A549 (cell line): ENCODE data around the gene UHMK1. TPM values are rescaled to one million over a fixed set of nuclear protein-coding genes. Genes with fewer than 3 reads are reported as not detected.

Experiments used
- ATAC-seq, 2 experiments: fragments of 200-7000 bp in 1 of 2; fragments of >200 bp in 1 of 2; cut with Nextera tagmentation in 1 of 2; cut with Tn5 transposase in 1 of 2; 3 replicates each; pipeline versions ENCODE4 v1.8.0 to v1.9.1; 2018 to 2020; ENCODE audit warnings: mild to moderate bottlenecking in 1 of 2, moderate library complexity in 1 of 2
- CTCF ChIA-PET: fragments of 300-600 bp; sonication (Branson Sonifier 250); formaldehyde crosslinking; extraction: SDS; loops from one replicate; lab custom pipeline; 2021; ENCODE audit warnings: antibody characterized with exemption, inconsistent platforms; lab: Yijun Ruan, JAX
- POLR2A ChIA-PET: fragments of 350-600 bp; formaldehyde crosslinking; extraction: SDS; loops from one replicate; lab custom pipeline; 2021; ENCODE audit warnings: antibody characterized with exemption, inconsistent platforms; lab: Yijun Ruan, JAX
- DNase-seq, 2 experiments: peaks; one replicate each; pipeline versions ENCODE4 v3.0.0 to v3.0.0-alpha.2; 2011 to 2016; ENCODE audit warnings: low read depth in 1 of 2, low spot score in 1 of 2
- FAIRE-seq: peaks from 2 replicates; lab custom pipeline; 2011; peaks lifted over from hg19 to GRCh38; lab: Jason Lieb, UNC
- H3K27ac ChIP-seq, 2 experiments: fragments of >200 bp; sonication (Bioruptor Twin); formaldehyde crosslinking; 3 replicates each; pipeline ENCODE4 v1.5.1; 2016 to 2017
- H3K4me1 ChIP-seq: fragments of >200 bp; sonication (Bioruptor Twin); formaldehyde crosslinking; 3 replicates; pipeline ENCODE4 v1.6.1; 2016
- H3K4me2 ChIP-seq: fragments of >200 bp; sonication (Bioruptor Twin); formaldehyde crosslinking; 3 replicates; pipeline ENCODE4 v1.6.1; 2016
- H3K4me3 ChIP-seq: fragments of >200 bp; sonication (Bioruptor Twin); formaldehyde crosslinking; 3 replicates; pipeline ENCODE4 v1.5.1; 2016
- H3K9me3 ChIP-seq: fragments of >200 bp; sonication (Bioruptor Twin); formaldehyde crosslinking; 3 replicates; pipeline ENCODE4 v1.6.1; 2016
- BHLHE40 ChIP-seq: IDR thresholded peaks from 2 replicates; pipeline ENCODE4 v1.6.1; 2012; ENCODE audit warnings: low read depth, low read length, inconsistent platforms
- CHD4 ChIP-seq: fragments of 200-600 bp; sonication (generic); IDR thresholded peaks from 2 replicates; pipeline ENCODE4 v1.6.1; 2016; ENCODE audit warnings: antibody characterized with exemption, mild to moderate bottlenecking, borderline replicate concordance
- CTCF ChIP-seq: fragments of >200 bp; sonication (Bioruptor Twin); formaldehyde crosslinking; IDR thresholded peaks from 3 replicates; pipeline ENCODE4 v1.5.1; 2016
- EHF ChIP-seq: fragments of 250-450 bp; sonication (Bioruptor Pico); IDR thresholded peaks from 2 replicates; pipeline ENCODE4 v1.5.0; 2020; ENCODE audit warnings: mild to moderate bottlenecking
- EP300 ChIP-seq, 2 experiments: fragments of >200 bp; sonication (Bioruptor Twin); formaldehyde crosslinking; IDR thresholded peaks; 2 replicates in 1 of 2; 3 replicates in 1 of 2; pipeline ENCODE4 v1.6.1; 2016 to 2017
- FOSB ChIP-seq: fragments of 250-450 bp; sonication (Bioruptor Pico); IDR thresholded peaks from 2 replicates; pipeline ENCODE4 v1.5.0; 2020; ENCODE audit warnings: mild to moderate bottlenecking, moderate library complexity
- FOXS1 ChIP-seq: fragments of 250-450 bp; sonication (Bioruptor Pico); IDR thresholded peaks from 2 replicates; pipeline ENCODE4 v1.5.0; 2020; ENCODE audit warnings: mild to moderate bottlenecking, moderate library complexity
- HDAC2 ChIP-seq: fragments of 200-600 bp; sonication (generic); IDR thresholded peaks from 2 replicates; pipeline ENCODE4 v1.6.1; 2016
- HEYL ChIP-seq: fragments of 250-450 bp; sonication (Bioruptor Pico); IDR thresholded peaks from 2 replicates; pipeline ENCODE4 v1.8.0; 2021; ENCODE audit warnings: mild to moderate bottlenecking, moderate library complexity
- HOXA7 ChIP-seq: fragments of 250-450 bp; sonication (Bioruptor Pico); IDR thresholded peaks from 2 replicates; pipeline ENCODE4 v1.5.0; 2020; ENCODE audit warnings: mild to moderate bottlenecking, moderate library complexity
- HOXB13 ChIP-seq: fragments of 250-450 bp; sonication (Bioruptor Pico); IDR thresholded peaks from 2 replicates; pipeline ENCODE4 v1.5.0; 2020; ENCODE audit warnings: low read depth, mild to moderate bottlenecking, moderate library complexity
- HOXB5 ChIP-seq: fragments of 250-450 bp; sonication (Bioruptor Pico); IDR thresholded peaks from 2 replicates; pipeline ENCODE4 v1.5.0; 2020; ENCODE audit warnings: mild to moderate bottlenecking, moderate library complexity
- JUNB ChIP-seq: fragments of >200 bp; sonication (Bioruptor Twin); formaldehyde crosslinking; IDR thresholded peaks from 2 replicates; pipeline ENCODE4 v1.6.1; 2016
- KDM5A ChIP-seq: fragments of 200-600 bp; sonication (generic); IDR thresholded peaks from 2 replicates; pipeline ENCODE4 v1.6.1; 2016; ENCODE audit warnings: antibody characterized with exemption, mild to moderate bottlenecking
- MAFK ChIP-seq: fragments of 450-650 bp; IDR thresholded peaks from 2 replicates; pipeline ENCODE4 v1.6.1; 2014; ENCODE audit not compliant: partially characterized antibody
- MAZ ChIP-seq: fragments of 150-350 bp; IDR thresholded peaks from 2 replicates; pipeline ENCODE4 v1.6.1; 2014; ENCODE audit warnings: antibody characterized with exemption, low read depth, low read length, borderline replicate concordance
- PHF8 ChIP-seq: fragments of 200-600 bp; sonication (generic); IDR thresholded peaks from 2 replicates; pipeline ENCODE4 v1.6.1; 2016; ENCODE audit warnings: low read depth, mild to moderate bottlenecking, antibody characterized with exemption, moderate library complexity, borderline replicate concordance
- POLR2A ChIP-seq: IDR thresholded peaks from 2 replicates; pipeline ENCODE4 v1.6.1; 2012; ENCODE audit warnings: mild to moderate bottlenecking, low read length
- POLR2AphosphoS2 ChIP-seq: conservative IDR thresholded peaks from 2 replicates; pipeline ENCODE4 v1.6.1; 2012; ENCODE audit warnings: low read length, improper control_type of control experiment, inconsistent platforms
- RAD21 ChIP-seq, 2 experiments: fragments of >200 bp in 1 of 2; sonication (Bioruptor Twin) in 1 of 2; formaldehyde crosslinking in 1 of 2; IDR thresholded peaks in 1 of 2; conservative IDR thresholded peaks in 1 of 2; 2 replicates in 1 of 2; 3 replicates in 1 of 2; pipeline ENCODE4 v1.6.1; 2012 to 2018; ENCODE audit warnings: inconsistent platforms in 1 of 2
- RCOR1 ChIP-seq: fragments of 150-350 bp; IDR thresholded peaks from 2 replicates; pipeline ENCODE4 v1.6.1; 2014; ENCODE audit warnings: antibody characterized with exemption, low read length, low read depth
- SMC3 ChIP-seq: fragments of >200 bp; sonication (Bioruptor Twin); formaldehyde crosslinking; IDR thresholded peaks from 3 replicates; pipeline ENCODE4 v1.6.1; 2018; ENCODE audit warnings: inconsistent platforms
- TFCP2L1 ChIP-seq: fragments of 250-450 bp; sonication (Bioruptor Pico); IDR thresholded peaks from 2 replicates; pipeline ENCODE4 v1.5.0; 2021; ENCODE audit warnings: mild to moderate bottlenecking
- ZC3H11A ChIP-seq: fragments of 450-650 bp; IDR thresholded peaks from 2 replicates; pipeline ENCODE4 v1.6.1; 2014; ENCODE audit warnings: antibody characterized with exemption, mild to moderate bottlenecking
- ZSCAN20 ChIP-seq: fragments of 250-450 bp; sonication (Bioruptor Pico); IDR thresholded peaks from 2 replicates; pipeline ENCODE4 v1.8.0; 2022; ENCODE audit warnings: mild to moderate bottlenecking, moderate library complexity
- WGBS: methylation state at CpG from one replicate; pipeline ENCODE4 v1.1.6; 2017; ENCODE audit errors: missing lambda C conversion rate; 5-methylcytosine and 5-hydroxymethylcytosine counted together
- polyA plus RNA-seq, 4 experiments: library from polyadenylated mRNA; depleted of rRNA in 3 of 4; stranded (reverse); fragments of >200 nt; fragmentation: RNase III in 1 of 4; extraction: RNeasy Plus Mini Kit Qiagen cat#74134 plus additional on column Dnase treatment in 1 of 4; gene quantifications; 2 replicates in 3 of 4; 3 replicates in 1 of 4; pipeline ENCODE4 v1.2.3, GENCODE V29; 2011 to 2017
- TF ChIP-seq, protein P1 (sequence below): fragments of >200 bp; sonication (Bioruptor Twin); formaldehyde crosslinking; IDR thresholded peaks from 2 replicates; pipeline ENCODE4 v1.6.1; 2016
- TF ChIP-seq, protein P2 (sequence below): fragments of 450-650 bp; IDR thresholded peaks from 2 replicates; pipeline ENCODE4 v1.6.1; 2014; ENCODE audit warnings: antibody characterized with exemption

Gene UHMK1
- polyA plus RNA-seq, 2 of the 4 experiments (the other 2 are of a cell fraction), result 21.0 to 42.2 TPM

- ChIA-PET POLR2A (no interaction called here), CTCF (no interaction called here)
- DNase-seq (no peak), ATAC-seq (no peak), FAIRE-seq (no peak)
- Histone ChIP-seq H3K4me3 (no peak overlapping the region), H3K27ac (no peak overlapping the region), H3K9me3 (0 out of 3 replicates have a peak, but pooled peaks cover 3% of the 10 kb centered on the region), H3K4me1 (no peaks in the 10 kb centered on the region), H3K4me2 (no peak overlapping the region)
- TF ChIP-seq POLR2AphosphoS2 (no peak), FOXS1 (no peak)
- 10% methylated on average over 2 of the region's 2 CpGs for WGBS
Observed at GRCh38 chr1:162475089-162475488, 22.5 kb upstream of the UHMK1 start.

DNA sequence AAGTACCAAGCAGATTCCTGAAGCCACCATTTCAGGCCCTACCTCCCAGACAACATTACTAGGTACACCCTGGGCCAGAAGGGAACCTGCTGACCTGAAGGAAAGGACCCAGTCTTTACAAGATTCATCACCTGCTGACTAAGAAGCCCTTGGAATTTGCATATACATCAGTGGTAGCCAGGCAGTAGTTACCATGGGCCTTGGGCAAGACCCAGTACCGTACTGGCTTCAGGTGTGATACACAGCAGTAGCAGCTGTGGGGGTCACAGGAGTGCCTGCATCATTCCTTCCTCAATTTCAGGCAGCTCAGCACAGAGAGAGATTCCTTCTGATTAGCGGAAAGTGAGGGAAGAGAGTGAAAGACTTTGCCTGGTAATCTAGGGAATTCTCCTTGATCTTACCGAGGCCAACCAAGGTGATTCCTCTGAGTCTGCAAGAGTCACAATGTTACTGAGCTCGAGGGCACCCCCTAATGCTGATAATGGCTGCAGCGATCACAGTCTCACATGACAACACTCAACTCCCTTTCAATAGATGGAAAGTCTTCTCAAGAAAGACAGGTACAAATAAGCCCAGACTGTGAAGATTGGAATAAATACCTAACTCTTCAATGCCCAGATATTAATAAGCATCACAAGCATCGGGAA, 22.0 kb upstream of the UHMK1 start:
- no peak for ATAC-seq
- no peak for DNase-seq
- TF ChIP-seq HOXB13 (CRISPR knock-in tag), result no peak
- no peak for TF ChIP-seq PHF8
- no peak for TF ChIP-seq CTCF
- Histone ChIP-seq H3K4me3 (no peak overlapping the region), H3K9me3 (0 out of 3 replicates have a peak, but pooled peaks cover 5% of the 10 kb centered on the region), H3K4me2 (no peak overlapping the region), H3K27ac (no peak overlapping the region), H3K4me1 (no peaks in the 10 kb centered on the region)
- ChIA-PET POLR2A (no interaction called here), CTCF (no interaction called here)
- WGBS, result 41% methylated on average over 6 of the region's 6 CpGs
- FAIRE-seq, result no peak

GRCh38 chr1:162476620-162477019, 21.0 kb upstream of the UHMK1 start:
- TF ChIP-seq EHF (CRISPR knock-in tag) (no peak), HDAC2 (no peak), ZSCAN20 (no peak), HOXB5 (CRISPR knock-in tag) (no peak), FOXS1 (no peak), CHD4 (no peak), FOSB (CRISPR knock-in tag) (no peak), HEYL (no peak), RAD21 (conservative IDR thresholded peaks at IDR 0.05 in 1 of 2, IDR thresholded peaks at IDR 0.05 in 1 of 2) (no peak), POLR2A (no peak), KDM5A (no peak)
- TF ChIP-seq, protein P1, sequence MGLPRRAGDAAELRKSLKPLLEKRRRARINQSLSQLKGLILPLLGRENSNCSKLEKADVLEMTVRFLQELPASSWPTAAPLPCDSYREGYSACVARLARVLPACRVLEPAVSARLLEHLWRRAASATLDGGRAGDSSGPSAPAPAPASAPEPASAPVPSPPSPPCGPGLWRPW, result no peak
- no peak for ATAC-seq
- WGBS, result 3% methylated on average over 1 of the region's 1 CpG
- no peak overlapping the region for H3K4me3 ChIP-seq
- no peak overlapping the region for H3K27ac ChIP-seq
- no peak for FAIRE-seq
- DNase-seq, result no peak
- CTCF ChIA-PET, result interaction anchor here (0.6 kb wide), 1 partner anchor 8 kb away, joined by 3 read pairs; no protein-coding TSS in a partner anchor
- H3K9me3 ChIP-seq, result 0 out of 3 replicates have a peak, but pooled peaks cover 5% of the 10 kb centered on the region
- no peak overlapping the region for H3K4me2 ChIP-seq
- POLR2A ChIA-PET, result no interaction called here
- H3K4me1 ChIP-seq, result no peaks in the 10 kb centered on the region

GRCh38 chr1:162485236-162485635, 12.4 kb upstream of the UHMK1 start:
- TF ChIP-seq MAZ, result no peak
- no peak for TF ChIP-seq JUNB
- no peak for TF ChIP-seq MAFK
- no peak for TF ChIP-seq FOSB (CRISPR knock-in tag)
- no peak for TF ChIP-seq SMC3
- no peak for TF ChIP-seq EP300 (IDR thresholded peaks at IDR 0.05)
- TF ChIP-seq, protein P2, sequence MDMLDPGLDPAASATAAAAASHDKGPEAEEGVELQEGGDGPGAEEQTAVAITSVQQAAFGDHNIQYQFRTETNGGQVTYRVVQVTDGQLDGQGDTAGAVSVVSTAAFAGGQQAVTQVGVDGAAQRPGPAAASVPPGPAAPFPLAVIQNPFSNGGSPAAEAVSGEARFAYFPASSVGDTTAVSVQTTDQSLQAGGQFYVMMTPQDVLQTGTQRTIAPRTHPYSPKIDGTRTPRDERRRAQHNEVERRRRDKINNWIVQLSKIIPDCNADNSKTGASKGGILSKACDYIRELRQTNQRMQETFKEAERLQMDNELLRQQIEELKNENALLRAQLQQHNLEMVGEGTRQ, result no peak
- no peak for TF ChIP-seq BHLHE40
- no peak for TF ChIP-seq TFCP2L1 (CRISPR knock-in tag)
- no peak for TF ChIP-seq HOXB5 (CRISPR knock-in tag)
- TF ChIP-seq POLR2AphosphoS2, result no peak
- TF ChIP-seq HOXA7 (CRISPR knock-in tag), result no peak
- no peak for TF ChIP-seq ZC3H11A
- TF ChIP-seq RCOR1, result no peak
- no peak for TF ChIP-seq ZSCAN20
- TF ChIP-seq, all 56 proteins: peak for 0
- FAIRE-seq (no peak), DNase-seq (no peak), ATAC-seq (no peak)
- Histone ChIP-seq H3K27ac (no peak overlapping the region), H3K9me3 (0 out of 3 replicates have a peak, but pooled peaks cover under 1% of the 10 kb centered on the region), H3K4me1 (no peaks in the 10 kb centered on the region), H3K4me3 (no peak overlapping the region), H3K4me2 (no peak overlapping the region)
- ChIA-PET CTCF (no interaction called here), POLR2A (no interaction called here)
